Measurements from ENCODE around the gene BRD8.
"Not testable (repeated sequence)": the region's sequence is repeated elsewhere in the genome, so short reads cannot be mapped to it uniquely, and the experiment has no call there.

Gene BRD8

DNA sequence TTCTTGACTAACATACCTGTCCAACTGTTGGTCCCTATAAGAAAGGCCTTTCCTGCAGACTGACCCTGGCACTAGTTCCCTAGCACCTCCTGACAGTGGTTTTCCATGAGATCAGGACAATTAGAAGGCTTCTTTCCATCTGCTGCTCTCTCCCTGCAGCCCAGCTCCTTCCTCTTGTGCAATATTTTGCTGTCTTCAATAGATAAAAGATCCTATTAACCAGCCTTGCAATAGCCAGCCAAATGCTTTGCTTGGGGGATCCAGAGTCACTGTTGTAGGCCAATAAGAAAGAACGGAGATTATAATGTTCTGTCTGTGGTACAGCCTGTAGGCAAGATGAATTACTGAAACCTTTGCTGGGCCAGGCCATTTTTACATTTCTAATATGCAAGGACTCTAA lies 20.8 kb downstream of the BRD8 start:
- TF ChIP-seq, protein P1, sequence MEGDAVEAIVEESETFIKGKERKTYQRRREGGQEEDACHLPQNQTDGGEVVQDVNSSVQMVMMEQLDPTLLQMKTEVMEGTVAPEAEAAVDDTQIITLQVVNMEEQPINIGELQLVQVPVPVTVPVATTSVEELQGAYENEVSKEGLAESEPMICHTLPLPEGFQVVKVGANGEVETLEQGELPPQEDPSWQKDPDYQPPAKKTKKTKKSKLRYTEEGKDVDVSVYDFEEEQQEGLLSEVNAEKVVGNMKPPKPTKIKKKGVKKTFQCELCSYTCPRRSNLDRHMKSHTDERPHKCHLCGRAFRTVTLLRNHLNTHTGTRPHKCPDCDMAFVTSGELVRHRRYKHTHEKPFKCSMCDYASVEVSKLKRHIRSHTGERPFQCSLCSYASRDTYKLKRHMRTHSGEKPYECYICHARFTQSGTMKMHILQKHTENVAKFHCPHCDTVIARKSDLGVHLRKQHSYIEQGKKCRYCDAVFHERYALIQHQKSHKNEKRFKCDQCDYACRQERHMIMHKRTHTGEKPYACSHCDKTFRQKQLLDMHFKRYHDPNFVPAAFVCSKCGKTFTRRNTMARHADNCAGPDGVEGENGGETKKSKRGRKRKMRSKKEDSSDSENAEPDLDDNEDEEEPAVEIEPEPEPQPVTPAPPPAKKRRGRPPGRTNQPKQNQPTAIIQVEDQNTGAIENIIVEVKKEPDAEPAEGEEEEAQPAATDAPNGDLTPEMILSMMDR (IDR thresholded peaks at IDR 0.05; ENCODE audit: unreplicated experiment in 3 of 3), result no peak
- Mint-ChIP-seq H3K4me3 (no peak overlapping the region), H3K4me1 (no peaks in the 10 kb centered on the region), H3K36me3 (ENCODE audit: low read depth) (peaks cover 51% of the 10 kb centered on the region), H3K27me3 (ENCODE audit: low read depth) (no peaks in the 10 kb centered on the region), H3K9me3 (no peaks in the 10 kb centered on the region), H3K27ac (no peak overlapping the region)

DNA sequence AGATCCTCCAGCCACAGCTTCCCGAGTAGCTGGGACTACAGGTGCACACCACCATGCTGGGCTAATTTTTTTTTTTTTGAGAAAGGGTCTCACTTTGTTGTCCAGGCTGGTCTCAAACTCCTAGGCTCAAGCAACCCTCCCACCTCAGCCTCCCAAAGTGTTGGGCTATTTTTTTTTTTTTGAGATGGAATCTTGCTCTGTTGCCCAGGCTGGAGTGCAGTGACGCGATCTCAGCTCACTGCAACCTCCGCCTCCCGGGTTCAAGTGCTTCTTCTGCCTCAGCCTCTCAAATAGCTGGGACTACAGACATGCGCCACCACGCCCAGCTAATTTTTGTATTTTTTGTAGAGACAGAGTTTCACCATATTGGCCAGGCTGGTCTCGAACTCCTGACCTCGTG lies 22.5 kb downstream of the BRD8 start:
- H3K27ac Mint-ChIP-seq, H3K4me3 Mint-ChIP-seq, H3K9me3 Mint-ChIP-seq: not testable (repeated sequence)

DNA sequence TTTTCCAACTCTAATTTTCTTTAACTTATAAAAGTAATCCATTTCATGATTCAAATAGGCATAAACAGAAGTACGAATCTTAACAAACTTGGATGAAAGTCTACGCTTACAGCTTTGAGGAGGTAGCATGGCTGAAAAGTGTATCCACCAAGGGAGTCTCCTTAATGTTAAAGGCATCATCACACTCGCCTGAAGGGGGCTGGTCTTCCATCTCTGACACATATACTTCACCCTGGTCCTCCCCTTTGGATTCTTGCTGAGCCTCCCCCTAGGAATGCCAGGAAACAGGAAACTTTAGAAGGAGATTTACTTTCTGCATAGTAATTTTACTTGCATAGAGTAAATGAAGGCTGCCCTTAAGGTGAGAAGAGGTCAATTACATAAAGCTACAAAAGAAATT lies 28.9 kb downstream of the BRD8 start:
- Mint-ChIP-seq H3K4me3 (no peak overlapping the region), H3K27me3 (ENCODE audit: low read depth) (no peaks in the 10 kb centered on the region), H3K4me1 (no peaks in the 10 kb centered on the region), H3K27ac (no peak overlapping the region), H3K9me3 (no peaks in the 10 kb centered on the region), H3K36me3 (ENCODE audit: low read depth) (no peaks in the 10 kb centered on the region)
- TF ChIP-seq, protein P1 (IDR thresholded peaks at IDR 0.05; ENCODE audit: unreplicated experiment in 3 of 3), result no peak

More for the DNA sequence above, 22.5 kb downstream of the BRD8 start:
- H3K36me3 Mint-ChIP-seq (ENCODE audit: low read depth), result peaks cover 43% of the 10 kb centered on the region
- H3K27me3 Mint-ChIP-seq (ENCODE audit: low read depth); H3K4me1 Mint-ChIP-seq: not testable (repeated sequence)

DNA sequence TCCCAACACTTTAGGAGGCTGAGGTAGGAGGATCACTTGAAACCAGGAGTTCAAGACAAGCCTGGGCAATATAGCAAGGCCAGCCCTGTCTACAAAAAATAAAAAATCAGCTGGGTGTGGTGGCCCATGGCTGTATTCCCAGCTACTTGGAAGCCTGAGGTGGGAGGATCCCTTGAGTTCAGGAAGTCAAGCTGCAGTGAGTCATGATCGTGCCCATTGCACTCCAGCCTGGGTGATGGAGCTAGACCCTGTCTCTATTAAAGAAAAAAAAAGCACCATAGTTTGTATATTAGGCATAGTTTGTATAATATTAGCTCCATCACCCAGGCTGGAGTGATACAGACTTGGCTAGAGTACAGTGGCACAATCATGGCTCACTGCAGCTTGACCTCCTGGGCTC lies 29.6 kb downstream of the BRD8 start:
- Mint-ChIP-seq H3K36me3 (ENCODE audit: low read depth) (no peaks in the 10 kb centered on the region), H3K9me3 (no peaks in the 10 kb centered on the region), H3K27me3 (ENCODE audit: low read depth) (no peaks in the 10 kb centered on the region), H3K4me1 (no peaks in the 10 kb centered on the region), H3K4me3 (no peak overlapping the region), H3K27ac (no peak overlapping the region)
- TF ChIP-seq, protein P1 (IDR thresholded peaks at IDR 0.05; ENCODE audit: unreplicated experiment in 3 of 3), result no peak

DNA sequence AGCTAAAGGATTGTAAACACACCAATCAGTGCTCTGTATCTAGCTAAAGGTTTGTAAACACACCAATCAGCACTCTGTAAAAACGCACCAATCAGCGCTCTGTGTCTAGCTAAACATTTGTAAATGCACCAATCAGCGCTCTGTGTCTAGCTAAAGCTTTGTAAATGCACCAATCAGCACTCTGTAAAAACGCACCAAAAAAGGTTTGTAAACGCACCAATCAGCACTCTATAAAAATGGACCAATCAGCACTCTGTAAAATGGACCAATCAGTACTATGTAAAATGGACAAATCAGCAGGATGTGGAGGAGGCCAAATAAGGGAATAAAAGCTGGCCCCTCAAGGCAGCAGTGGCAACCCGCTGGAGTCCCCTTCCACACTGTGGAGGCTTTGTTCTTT lies 34.9 kb downstream of the BRD8 start:
- not testable (repeated sequence) for H3K27ac Mint-ChIP-seq; H3K27me3 Mint-ChIP-seq (ENCODE audit: low read depth); H3K36me3 Mint-ChIP-seq (ENCODE audit: low read depth); H3K9me3 Mint-ChIP-seq; H3K4me3 Mint-ChIP-seq; H3K4me1 Mint-ChIP-seq

DNA sequence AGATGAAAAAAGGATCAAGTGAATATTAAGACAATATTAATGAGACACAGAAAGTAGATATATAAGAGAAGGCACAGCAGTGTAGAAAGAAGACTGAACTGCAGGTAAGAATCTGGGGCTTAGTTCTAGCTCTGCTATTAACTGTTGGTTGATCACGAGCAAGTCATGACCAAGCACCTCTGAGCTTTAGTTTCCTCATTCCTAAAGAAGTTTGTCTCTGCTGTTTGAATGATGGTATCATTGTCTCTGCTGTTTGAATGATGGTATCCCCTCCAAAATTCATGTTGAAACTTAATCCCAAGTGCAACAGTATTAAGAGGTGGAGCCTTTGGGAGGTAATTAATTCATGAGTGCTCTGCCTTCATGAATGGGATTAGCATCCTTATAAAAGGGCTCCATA lies 36.7 kb downstream of the BRD8 start:
- Mint-ChIP-seq H3K27me3 (ENCODE audit: low read depth) (no peaks in the 10 kb centered on the region), H3K9me3 (no peaks in the 10 kb centered on the region), H3K4me3 (no peak overlapping the region), H3K36me3 (ENCODE audit: low read depth) (no peaks in the 10 kb centered on the region), H3K4me1 (peaks cover 6% of the 10 kb centered on the region), H3K27ac (no peak overlapping the region)
- TF ChIP-seq, protein P1 (IDR thresholded peaks at IDR 0.05; ENCODE audit: unreplicated experiment in 3 of 3), result no peak

DNA sequence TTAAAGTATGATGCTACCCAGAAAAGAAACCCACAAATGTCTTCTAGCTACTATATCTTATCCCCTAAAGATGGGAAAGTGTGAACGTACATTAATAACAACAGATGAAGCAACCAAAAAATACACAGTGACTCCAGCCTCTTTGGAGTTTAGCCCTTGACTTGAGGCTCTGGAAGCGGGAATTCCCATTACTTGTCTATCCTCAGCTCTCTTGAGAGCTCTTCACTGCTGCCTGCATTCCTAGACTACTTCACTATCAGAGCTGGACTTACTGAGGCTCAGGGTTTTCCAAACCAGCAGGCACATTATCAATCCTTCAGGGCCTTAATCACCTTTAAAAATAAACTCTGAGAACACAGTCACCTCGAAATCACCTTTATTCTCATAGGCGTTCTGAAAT lies 38.2 kb downstream of the BRD8 start:
- TF ChIP-seq, protein P1 (IDR thresholded peaks at IDR 0.05; ENCODE audit: unreplicated experiment in 3 of 3), result no peak
- Mint-ChIP-seq H3K27me3 (ENCODE audit: low read depth) (no peaks in the 10 kb centered on the region), H3K36me3 (ENCODE audit: low read depth) (no peaks in the 10 kb centered on the region), H3K27ac (no peak overlapping the region), H3K4me1 (peaks cover 6% of the 10 kb centered on the region), H3K9me3 (no peaks in the 10 kb centered on the region), H3K4me3 (peak overlapping the region; percentile 42 to 88 (median 55))
